T-helper 1 cell treated with Interleukin-12 subunit alpha and Interleukin-12 subunit beta and Interleukin-4 antibody, amounts not matched to agents 30 ng/mL and 1 ng/mL, for 36 hours (primary cell): Measurements from ENCODE around the gene SF3B6. TPM values are rescaled to one million over a fixed set of nuclear protein-coding genes. Genes with fewer than 3 reads are reported as not detected.
"Not testable (repeated sequence)": the region's sequence is repeated elsewhere in the genome, so short reads cannot be mapped to it uniquely, and the experiment has no call there.

ENCODE experiments used
- intact Hi-C: fragments of 100-400 bp; cut with micrococcal nuclease; formaldehyde crosslinking; loops from one replicate; pipeline ENCODE4 v1.15.1; 2024
- total RNA-seq: library from RNA; stranded (reverse); gene quantifications from 2 replicates; pipeline ENCODE4 v1.2.3, GENCODE V29; 2022

The SF3B6 gene, protein sequence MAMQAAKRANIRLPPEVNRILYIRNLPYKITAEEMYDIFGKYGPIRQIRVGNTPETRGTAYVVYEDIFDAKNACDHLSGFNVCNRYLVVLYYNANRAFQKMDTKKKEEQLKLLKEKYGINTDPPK
- total RNA-seq: 90.9 and 94.3 TPM in 2 replicates

DNA sequence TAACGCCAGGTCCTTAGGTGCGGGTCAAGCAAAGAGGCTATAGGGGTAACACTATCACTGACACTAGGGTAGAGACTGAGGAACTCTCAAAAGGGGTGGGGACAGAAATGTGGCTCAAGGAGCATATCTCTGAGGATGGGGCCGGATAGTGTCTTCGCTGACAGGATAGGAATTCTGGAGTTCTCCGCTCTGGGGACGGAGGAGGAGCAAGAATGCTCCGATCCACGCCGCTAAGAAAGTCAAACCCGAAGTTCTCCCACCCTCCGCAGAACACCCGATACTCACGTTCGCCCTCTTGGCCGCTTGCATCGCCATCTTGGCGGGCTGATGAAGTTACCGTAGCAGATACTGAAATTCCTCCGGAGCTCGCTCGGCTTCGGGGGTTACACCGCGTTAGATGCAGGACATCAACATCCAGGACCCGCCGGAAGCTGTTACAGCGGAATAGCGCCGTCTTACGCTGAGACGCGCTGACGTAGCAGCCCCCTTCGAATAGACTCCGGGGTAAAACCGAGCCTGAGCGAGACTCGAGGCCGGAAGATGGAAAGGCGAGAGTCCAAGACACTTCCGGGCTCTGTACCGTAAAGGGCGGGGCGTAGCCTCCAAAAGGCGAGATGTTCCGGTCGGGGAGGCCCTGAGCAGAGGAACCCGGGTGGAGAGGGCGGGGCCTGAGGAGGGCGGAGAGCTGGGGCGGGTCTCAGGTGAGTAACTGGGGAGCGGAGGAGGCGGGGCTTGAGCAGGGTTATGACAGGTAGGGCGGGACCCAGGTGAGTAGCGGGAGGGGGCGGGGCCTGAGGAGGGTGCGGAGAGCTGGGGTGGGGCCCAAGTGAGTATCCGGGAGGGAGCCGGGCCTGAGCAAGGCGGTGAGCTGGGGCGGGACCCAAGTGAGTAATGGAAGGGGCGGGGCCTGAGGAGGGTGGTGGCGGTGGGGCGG is at the start of gene SF3B6:
SF3B6 (minus strand) TSS at position 412 of the 934 bp plus-strand sequence; CDS start at position 315, 97 bp downstream.
- intact Hi-C loops: loop anchor here (1.0 to 10.0 kb wide), 16 partner anchors 8 to 1959 kb away; partner anchors contain the start of genes ASXL2, ATAD2B, CENPO and DNAJC27

DNA sequence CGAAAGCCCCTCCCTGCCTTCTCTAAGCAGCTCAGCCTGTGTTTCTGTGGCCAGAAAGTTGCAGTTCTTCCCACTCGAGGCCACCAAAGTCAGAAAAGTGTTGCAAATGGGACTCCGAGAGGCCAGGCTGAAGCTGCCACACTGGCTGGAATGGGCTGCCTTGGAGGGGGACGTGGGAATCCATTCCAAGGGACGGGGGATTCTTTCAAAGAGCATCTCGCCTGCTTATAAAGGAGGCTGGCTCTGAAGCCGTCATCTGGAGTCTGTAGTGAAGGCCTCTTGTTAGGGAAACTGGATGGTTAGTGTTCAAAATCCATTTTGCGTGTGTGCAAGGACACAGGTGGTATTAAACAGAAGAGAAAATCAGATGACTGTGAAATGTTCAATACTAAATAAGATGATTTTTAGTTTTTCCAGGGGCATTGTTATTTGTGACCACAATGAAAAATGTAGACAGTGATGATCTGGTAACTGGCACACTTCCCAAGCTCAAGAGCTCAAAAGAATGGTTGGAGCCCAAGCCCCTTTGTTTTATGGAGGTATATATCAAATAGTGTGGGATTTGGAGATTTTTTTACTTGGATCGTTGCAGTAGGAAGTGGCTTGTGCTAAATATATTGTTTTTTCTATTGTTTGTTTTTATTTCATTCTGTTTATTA is 47.9 kb upstream of the SF3B6 start:
- intact Hi-C loops: loop anchor here (1.0 to 2.0 kb wide), 4 partner anchors 39 to 197 kb away; partner anchors contain the start of genes ATAD2B, SF3B6, TP53I3 and WDCP

DNA sequence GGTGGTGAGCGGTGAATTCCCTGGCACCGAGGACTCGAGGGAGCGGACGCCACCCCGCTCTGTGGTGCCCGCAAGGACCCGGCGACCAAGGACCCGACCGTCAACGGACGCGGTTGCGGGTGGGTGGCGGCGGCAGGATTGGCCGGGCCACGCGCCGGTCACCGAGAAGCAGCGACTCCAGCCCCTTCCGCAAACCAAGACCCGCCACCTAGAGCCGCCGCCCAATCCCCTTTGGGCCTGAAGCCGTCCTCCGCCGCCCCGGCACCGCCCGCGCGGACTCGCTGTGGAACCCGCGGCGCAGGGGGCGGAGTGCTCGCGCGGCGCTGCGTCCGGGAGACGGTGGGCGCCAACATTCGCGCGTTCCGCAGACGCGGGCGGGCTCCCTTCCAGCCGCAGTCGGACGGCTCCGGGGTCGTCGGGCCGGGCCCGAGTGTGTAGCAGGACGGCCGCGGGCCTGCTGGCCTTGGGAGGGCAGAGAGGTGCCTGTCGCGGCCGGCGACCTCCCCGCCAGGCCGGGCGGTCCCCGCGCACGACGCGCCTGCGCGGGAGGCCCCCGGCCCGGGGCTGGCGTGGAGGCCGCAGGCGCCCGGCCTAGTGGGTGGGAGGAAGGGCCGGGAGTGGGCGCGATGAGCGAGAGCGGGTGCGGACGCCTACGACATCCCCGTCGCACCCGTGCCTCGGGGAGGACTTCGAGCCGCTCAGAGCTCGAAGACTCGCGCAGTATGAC is 47.2 kb upstream of the SF3B6 start, which contains the start of the genes FAM228B and PFN4:
FAM228B (plus strand) TSS at position 275 of the 727 bp plus-strand sequence. CDS start 893 bp downstream, outside the sequence.
PFN4 (minus strand) TSS at position 140 of the 727 bp plus-strand sequence. CDS start 799 bp downstream, outside the sequence.
- intact Hi-C loops: loop anchor here (1.0 to 2.0 kb wide), 3 partner anchors 39 to 77 kb away; partner anchors contain the start of genes SF3B6, TP53I3 and WDCP

DNA sequence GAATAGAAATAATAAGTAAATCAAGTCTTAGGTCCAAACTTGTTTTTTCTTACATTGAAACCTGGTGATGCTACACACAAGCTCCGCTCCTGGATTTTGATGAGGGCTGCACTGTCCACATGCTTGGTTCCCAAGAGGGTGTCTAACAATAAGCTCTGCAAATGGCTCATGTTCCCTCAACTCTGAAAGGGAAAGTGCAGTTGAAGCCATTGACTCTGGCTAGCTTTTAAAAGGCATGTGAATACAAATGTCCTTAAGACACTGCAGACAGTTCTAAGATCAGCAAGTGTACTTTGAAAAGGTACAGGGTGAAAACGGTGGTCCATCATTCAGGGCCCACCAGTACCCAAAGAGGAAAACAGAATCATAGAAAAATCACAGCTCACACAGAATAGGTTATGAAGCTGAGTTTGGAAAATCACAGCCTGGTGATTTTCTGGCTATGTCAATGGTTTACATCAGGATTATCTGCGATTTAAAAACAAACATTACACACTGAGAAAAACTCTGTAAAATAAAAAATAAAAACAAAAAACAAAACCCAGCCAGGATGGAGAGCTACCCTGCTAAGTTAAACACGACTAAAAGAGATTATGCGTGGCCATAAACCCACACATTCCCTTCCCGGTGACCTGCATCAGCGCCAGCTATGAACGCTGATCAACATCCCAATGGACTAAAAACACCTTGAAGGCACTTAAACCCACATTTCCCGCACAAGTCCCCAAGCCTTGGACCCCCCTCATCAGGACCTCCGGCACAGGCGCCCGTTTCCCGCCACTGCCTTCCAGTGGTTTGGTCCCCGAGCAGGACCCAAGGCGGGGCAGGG is 46.5 kb upstream of the SF3B6 start:
- intact Hi-C loops: loop anchor here (1.0 to 2.0 kb wide), 4 partner anchors 38 to 184 kb away; partner anchors contain the start of genes SF3B6, TP53I3 and WDCP

DNA sequence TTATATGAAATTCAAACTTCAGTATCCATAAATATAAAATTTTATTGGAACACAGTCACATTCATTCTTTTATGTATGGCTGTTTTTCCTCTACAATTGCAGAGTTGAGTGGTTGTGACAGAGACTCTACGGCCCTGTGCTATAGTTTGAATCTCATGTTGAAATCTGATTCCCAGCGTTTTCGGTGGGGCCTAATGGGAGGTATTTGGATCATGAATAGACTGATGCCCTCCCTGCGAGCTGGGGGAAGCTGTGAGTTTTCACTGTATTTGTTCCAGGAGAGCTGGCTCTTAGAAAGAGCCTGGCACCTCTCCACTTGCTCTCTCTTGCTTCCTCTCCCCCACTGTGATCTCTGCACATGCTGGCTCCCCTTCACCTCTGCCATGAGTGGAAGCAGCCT is 45.3 kb upstream of the SF3B6 start:
- intact Hi-C loops: no loop called here

DNA sequence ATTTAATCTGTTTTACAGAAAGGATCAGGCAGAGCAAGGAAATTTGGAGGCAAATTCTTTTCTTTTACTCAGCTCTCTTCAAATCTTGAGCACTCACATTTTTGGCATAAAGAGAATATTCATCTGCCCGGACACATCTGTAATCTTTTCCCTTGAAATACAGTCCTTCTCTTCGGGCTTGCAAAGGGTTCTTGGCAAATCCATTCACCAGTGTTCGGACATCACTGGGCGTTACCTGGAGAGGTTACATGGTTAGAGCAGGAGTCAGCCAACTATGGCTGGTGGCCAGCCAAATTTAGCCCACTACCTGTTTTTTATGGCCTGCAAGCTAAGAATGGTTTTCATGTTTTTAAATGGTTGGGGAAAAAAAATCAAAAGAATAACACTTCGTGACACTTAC is 44.9 kb upstream of the SF3B6 start:
- intact Hi-C loops: no loop called here

DNA sequence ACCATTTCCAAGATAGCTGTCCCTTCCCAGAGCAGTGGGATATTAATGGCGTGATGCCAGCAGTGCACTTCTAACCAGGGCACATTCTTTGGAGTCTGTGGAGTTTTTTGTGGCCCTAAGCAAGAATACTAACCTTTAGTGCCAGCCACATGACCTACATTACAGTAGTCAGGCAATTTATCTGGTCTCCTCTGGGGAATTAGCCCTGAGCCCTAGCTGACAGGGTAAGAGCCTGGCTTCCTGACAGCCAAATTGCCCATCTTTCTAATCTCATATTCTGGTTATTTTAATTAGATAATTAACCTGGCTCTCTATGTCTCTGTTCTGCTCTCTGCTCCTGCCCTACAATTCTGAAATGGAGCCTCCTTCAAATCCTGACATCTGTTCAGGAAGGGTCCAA is 41.8 kb upstream of the SF3B6 start:
- intact Hi-C loops: no loop called here

DNA sequence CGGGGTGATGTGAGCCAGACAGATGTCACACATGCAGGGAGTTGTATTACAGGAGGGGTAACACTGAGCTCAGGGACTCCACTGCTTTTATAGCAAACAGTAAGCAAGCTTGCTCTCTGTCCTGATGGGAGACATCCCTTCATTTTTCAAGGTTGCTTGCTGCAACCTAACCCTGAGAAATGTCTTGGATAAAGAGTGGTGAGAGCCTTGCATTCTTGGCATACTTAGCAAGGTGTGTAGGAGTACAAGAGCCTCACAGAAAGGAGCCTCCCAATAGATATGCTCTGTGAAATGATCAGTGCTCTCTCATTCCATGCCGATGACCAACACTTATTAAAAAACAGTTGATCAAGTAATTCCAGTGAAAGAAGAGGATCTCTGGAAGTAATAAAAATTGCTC is 38.9 kb upstream of the SF3B6 start:
- intact Hi-C loops: no loop called here

DNA sequence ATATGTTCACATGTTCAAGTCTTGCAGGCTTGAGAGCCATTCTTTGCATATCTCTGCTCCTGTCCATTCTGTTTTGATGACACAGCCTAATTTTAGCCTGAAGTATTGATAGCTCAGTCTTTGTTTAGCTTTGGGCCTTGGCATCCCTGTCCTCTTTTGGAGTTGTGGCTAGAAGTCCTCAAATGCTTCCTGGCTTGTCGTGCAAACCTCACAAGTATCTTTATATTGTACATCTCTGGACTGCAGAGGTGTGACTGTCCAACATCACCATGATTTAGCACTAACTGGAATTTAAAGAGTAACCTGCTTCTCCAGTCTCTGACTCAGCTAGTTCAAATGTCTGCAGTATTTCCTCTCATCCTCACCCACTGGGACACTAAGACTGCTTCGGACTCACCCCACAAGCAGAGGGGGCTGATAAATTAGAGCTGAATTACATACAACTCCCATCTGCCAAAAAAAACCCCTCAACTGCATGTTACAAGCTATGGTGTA is 35.3 kb upstream of the SF3B6 start:
- intact Hi-C loops: no loop called here

DNA sequence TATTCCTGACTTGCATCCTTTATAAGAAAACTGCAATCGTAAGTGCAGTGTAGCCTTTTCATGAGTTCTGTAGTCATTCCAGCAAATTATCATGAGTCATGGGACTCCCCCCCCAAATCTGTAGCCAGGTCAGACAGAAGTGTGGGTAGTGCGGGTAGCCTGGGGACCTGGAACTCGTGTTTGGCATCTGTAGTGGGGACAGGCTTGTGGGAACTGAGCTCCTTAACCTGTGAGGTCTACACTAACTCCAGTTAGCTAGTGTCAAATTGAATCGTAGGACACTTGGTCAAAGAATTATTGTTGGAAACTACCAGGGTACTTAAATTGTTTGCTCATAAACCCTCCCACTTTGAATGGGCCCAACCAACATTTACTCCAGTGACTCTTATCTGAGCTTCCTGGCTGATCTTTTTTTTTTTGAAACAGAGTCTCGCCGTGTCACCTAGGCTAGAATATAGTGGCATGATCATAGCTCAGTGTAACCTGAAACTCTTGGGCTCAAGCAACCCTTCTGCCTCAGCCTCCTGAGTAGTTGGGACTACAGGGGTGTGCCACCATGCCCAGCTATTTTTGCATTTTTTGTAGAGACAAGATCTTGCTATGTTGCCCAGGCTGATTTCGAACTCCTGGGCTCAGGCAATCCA is 34.7 kb upstream of the SF3B6 start:
- intact Hi-C loops: no loop called here

DNA sequence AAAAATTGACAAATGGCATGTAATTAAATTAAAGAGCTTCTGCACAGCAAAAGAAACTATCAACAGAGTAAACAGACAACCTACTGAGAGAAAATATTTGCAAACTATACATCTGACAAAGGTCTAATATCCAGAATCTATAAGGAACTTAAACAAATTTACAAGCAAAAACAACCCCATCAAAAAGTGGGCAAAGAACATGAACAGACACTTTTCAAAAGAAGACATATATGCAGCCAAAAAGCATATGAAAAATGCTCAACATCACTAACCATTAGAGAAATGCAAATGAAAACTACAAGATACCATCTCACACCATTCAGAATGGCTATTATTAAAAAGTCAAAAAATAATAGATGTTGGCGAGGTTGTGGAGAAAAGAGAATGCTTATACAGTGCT is 33.3 kb upstream of the SF3B6 start:
- intact Hi-C loops: not testable (repeated sequence)

DNA sequence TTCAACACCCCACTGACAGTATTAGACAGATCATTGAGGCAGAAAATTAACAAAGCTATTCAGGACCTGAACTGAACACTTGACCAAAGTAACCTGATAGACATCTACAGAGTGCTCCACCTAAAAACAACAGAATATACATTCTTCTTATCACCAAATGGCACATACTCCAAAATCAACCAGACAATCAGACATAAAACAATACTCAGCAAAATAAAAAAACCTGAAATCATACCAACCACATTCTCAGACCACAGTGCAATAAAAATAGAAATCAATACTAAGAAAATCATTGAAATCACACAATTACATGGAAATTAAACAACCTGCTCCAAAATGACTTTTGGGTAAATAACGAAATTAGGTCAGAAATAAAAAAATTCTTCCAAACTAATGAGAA is 31.2 kb upstream of the SF3B6 start:
- intact Hi-C loops: no loop called here

DNA sequence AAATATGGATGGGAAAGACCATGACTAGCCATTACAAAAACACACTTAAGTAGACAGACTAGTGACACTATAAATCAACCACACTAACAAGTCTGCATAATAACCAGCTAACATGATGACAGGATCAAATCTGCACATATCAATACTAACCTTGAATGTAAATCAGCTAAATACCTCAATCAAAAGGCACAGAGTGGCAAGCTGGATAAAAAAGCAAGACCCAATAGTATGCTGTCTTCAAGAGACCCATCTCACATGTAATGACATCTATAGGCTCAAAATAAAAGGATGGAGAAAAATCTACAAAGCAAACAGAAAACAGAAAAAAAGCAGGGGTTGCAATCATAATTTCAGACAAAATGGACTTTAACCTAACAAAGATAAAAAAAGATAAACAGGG is 30.7 kb upstream of the SF3B6 start:
- intact Hi-C loops: no loop called here

DNA sequence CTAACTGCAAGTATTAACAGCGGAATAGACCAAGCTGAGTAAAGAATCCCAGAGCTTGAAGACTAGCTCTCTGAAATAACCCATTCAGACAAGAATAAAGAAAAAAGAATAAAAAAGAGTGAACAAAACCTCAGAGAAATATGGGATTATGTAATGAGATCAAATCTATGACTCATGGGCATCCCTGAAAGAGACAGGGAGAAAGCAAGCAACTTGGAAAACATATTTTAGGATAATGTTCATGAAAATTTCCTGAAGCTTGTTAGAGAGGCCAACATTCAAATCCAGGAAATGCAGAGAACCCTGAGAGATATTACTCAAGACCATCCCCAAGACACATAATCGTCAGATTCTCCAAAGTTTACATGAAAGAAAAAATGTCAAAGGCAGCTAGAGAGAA is 29.7 kb upstream of the SF3B6 start:
- intact Hi-C loops: no loop called here

DNA sequence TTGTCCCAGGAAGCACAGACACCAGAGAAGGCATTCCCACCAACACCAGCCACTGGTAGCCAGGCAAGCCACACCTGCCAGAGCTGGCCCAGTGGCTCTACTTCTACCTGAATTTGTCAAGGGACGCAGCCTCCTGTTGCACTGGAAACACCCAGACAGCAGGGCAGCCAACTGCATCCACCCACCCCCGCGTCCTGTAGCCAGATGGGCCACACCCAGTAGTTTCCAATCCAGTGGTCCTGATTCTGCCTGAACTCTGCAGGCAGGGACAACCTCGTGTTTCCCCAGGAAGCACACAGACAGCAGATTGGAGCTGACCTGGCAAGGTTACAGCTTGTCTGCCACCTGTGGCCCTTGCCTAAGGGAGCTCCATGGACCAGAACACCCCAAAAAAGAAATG is 28.8 kb upstream of the SF3B6 start:
- intact Hi-C loops: no loop called here

DNA sequence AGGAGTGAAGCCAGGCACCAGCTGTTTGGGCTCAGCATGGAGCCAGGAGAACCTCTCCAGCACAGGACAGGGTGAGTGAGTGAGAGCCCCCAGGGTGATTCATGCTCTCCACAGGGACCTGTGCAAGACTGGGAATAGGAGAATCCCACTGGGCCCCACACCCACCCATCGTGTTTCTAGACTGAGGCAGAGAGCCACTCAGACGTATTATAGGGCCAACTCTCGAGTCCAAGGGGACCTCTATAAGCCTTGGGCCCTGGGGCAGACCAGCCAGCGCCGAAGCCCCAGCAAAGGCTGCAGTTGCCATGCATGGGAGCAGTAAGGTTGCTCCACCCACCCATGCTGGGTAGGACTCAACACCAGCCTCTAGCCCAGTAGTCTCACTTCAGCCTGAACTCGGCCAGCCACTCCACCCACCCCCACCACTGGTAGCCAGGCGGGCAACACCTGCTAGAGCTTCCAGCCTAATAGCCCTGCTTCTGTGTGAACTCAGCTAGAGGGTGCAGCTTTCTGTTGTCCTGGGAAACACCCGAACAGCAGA is 28.1 kb upstream of the SF3B6 start:
- intact Hi-C loops: no loop called here

DNA sequence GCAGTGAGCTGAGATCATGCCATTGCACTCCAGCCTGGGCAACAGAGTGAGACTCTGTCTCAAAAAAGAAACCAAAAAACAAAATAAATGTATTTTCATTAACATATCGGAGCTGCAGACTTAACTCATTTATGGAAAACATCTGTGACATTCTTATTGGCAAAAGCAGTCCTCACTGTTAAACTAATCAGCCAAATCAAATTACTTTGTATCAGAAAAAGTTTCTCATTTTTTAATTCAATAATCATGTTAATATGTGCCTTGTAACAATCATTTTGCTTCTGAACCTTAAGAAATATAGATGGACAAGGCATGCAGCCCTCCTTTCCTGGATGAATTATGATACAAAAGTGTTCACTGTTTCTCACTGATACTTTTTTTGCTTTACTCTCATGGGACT is 26.6 kb upstream of the SF3B6 start:
- intact Hi-C loops: no loop called here

DNA sequence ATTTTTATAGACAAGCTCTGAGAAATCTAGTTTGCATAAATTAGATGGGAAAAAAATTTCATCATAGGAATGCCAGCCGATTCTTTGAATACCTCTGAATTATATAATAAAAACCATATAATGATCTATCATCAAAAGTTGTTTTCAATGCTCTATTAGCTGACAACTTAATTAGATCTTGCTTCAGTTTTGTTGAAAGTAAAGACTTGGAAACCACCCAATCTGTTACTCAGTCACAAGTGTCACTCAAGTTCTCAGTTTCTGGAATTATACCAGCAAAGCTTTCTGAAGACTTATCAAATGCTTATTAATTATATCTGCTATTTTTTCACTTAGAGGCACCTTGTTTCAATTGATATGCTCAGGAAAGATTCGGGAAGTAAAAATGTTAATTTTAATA is 25.9 kb upstream of the SF3B6 start:
- intact Hi-C loops: no loop called here

DNA sequence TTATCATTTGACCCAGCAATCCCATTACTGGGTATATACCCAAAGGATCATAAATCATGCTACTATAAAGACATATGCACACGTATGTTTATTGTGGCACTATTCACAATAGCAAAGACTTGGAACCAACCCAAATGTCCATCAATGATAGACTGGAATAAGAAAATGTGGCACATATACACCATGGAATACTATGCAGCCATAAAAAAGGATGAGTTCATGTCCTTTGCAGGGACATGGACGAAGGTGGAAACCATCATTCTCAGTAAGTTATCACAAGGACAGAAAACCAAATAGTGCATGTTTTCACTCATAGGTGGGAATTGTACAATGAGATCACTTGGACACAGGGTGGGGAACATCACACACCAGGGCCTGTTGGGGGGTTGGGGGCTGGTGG is 24.6 kb upstream of the SF3B6 start:
- intact Hi-C loops: not testable (repeated sequence)
